ENCODE measurements around the gene BRME1. TPM values are rescaled to one million over a fixed set of nuclear protein-coding genes. Genes with fewer than 3 reads are reported as not detected.

The BRME1 gene
- total RNA-seq, 1 donor from 2014 or later, result 9.2 TPM

DNA sequence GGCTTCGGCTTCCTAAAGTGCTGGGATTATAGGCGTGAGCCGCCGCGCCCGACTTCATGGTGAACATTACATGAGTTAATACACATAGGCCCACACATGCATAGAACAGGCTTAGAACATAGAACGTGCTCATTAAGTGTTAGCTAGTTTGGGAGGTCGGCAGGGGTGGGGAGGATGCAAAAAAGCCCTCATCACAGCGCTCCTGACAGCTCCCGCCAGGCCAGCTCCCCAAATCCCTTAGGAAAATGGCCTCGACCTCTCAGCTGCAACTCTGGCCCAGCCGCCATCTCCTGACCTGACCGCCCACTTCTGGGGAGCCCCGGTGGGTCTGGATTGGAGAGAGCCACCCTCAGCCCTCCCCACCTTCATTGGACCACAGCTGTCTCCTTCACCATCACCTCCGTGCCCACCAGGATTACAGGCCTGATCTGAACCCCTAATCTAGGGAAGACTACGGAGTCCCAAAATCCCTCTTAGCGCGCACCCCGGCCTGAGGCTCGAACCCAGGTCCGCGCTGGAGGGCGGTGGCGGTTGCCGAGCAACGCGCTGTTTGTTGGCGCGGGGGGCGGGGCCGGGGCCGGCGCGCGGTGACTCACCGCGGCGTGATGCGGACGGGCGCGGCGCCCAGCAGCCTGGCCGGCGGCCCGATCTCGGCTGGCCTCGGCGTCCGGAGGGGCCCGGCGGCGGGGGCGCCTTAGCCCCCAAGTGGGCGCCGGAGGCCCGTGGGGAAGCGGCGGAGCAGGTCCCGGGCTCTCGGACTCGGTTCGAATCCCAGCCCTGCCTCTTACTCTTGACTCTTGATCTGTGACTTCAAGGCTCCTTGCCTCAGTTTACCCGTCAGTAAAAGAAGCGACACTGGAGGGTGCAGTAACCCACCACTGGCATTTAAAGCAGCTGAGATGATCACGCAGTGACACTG is 55.7 kb downstream of the BRME1 start:
- Mint-ChIP-seq H3K36me3 (no peaks in the 10 kb centered on the region), H3K4me1 (ENCODE audit: unreplicated experiment) (peaks cover 23% of the 10 kb centered on the region), H3K4me3 (peak overlapping the region; percentile 83), H3K27ac (peak overlapping the region; percentile 97), H3K27me3 (no peaks in the 10 kb centered on the region), H3K9me3 (no peaks in the 10 kb centered on the region)
- TF ChIP-seq, protein P1, sequence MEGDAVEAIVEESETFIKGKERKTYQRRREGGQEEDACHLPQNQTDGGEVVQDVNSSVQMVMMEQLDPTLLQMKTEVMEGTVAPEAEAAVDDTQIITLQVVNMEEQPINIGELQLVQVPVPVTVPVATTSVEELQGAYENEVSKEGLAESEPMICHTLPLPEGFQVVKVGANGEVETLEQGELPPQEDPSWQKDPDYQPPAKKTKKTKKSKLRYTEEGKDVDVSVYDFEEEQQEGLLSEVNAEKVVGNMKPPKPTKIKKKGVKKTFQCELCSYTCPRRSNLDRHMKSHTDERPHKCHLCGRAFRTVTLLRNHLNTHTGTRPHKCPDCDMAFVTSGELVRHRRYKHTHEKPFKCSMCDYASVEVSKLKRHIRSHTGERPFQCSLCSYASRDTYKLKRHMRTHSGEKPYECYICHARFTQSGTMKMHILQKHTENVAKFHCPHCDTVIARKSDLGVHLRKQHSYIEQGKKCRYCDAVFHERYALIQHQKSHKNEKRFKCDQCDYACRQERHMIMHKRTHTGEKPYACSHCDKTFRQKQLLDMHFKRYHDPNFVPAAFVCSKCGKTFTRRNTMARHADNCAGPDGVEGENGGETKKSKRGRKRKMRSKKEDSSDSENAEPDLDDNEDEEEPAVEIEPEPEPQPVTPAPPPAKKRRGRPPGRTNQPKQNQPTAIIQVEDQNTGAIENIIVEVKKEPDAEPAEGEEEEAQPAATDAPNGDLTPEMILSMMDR (conservative IDR thresholded peaks at IDR 0.05), result no peak
- DNase-seq (ENCODE audit: extremely low spot score, unreplicated experiment), result no peak

- Mint-ChIP-seq H3K4me3 (peak overlapping the region; percentile 71), H3K27me3 (no peaks in the 10 kb centered on the region)
- DNase-seq (ENCODE audit: extremely low spot score, unreplicated experiment), result no peak
Measured at GRCh38 chr19:13848798-13849676, 56.9 kb downstream of the BRME1 start.

GRCh38 chr19:13848340-13848677 is 57.6 kb downstream of the BRME1 start:
- H3K4me3 Mint-ChIP-seq, result no peak overlapping the region
- H3K36me3 Mint-ChIP-seq, result no peaks in the 10 kb centered on the region
- H3K27me3 Mint-ChIP-seq, result no peaks in the 10 kb centered on the region
- peaks cover 32% of the 10 kb centered on the region for H3K4me1 Mint-ChIP-seq (ENCODE audit: unreplicated experiment)
- TF ChIP-seq, protein P1 (conservative IDR thresholded peaks at IDR 0.05), result no peak
- no peak for DNase-seq (ENCODE audit: extremely low spot score, unreplicated experiment)
- no peaks in the 10 kb centered on the region for H3K9me3 Mint-ChIP-seq
- peak overlapping the region; percentile 85 for H3K27ac Mint-ChIP-seq

More at GRCh38 chr19:13848798-13849676, 56.9 kb downstream of the BRME1 start:
- Mint-ChIP-seq H3K27ac (peak overlapping the region; percentile 85), H3K4me1 (ENCODE audit: unreplicated experiment) (peaks cover 32% of the 10 kb centered on the region), H3K36me3 (no peaks in the 10 kb centered on the region), H3K9me3 (no peaks in the 10 kb centered on the region)
- TF ChIP-seq, protein P1 (conservative IDR thresholded peaks at IDR 0.05), result no peak

DNA sequence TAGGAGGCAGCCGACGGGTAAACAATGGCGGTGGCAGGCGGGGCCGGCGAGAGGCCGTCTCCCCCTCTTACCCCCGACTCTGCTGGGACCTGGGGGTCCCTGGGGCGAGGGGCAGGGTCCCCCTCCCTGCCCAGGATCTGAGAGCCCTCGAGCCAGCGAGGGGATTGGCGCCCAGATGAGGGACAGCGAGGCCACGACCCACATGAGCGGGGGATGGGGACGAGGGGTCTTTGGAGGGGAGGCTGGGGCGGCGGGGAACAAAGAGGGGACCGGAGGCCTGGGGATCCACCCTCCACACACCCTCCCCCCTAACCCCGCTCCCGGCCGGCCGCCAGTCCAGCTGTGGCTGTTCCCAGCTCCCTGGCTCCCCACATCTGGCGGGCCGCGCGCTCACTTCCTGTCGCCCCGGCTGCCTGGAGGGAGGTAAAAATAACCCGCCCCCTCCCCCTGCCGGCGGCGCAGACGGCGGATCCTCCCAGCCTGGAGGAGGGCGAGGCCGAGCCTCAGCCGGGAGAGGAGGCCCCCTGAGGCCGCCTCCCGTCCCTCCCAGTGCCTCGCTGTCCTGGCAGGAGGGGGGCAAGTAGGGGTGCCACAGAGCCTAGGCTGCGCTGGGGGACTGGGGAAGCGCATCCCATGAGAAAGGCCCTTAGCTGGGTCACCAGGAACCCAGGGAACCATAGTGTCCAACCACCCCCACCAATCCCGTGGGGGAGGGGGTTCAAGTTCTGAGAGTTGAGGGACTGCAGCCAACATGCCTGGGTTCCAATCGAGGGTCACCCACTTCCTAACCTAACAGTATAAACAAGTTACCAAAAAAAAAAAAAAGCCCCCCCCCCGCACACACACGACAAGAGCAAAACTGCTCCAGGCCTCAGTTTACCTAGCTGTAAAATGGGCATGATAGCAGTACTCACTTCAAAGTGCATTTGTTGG is 58.2 kb downstream of the BRME1 start:
- Mint-ChIP-seq H3K4me3 (peak overlapping the region; percentile 86), H3K27me3 (no peaks in the 10 kb centered on the region), H3K9me3 (no peaks in the 10 kb centered on the region), H3K4me1 (ENCODE audit: unreplicated experiment) (peaks cover 32% of the 10 kb centered on the region), H3K27ac (peak overlapping the region; percentile 100), H3K36me3 (no peaks in the 10 kb centered on the region)
- peak; percentile 93 for DNase-seq (ENCODE audit: extremely low spot score, unreplicated experiment)
- TF ChIP-seq, protein P1 (conservative IDR thresholded peaks at IDR 0.05), result peak; percentile 48
